Esophagus mucosa (tissue), 1 donor: Measurements from ENCODE around the gene JDP2. TPM values are rescaled to one million over a fixed set of nuclear protein-coding genes. Genes with fewer than 3 reads are reported as not detected.
A peak's percentile ranks its signal among the peaks of the same experiment; 100 is the strongest.
"Not testable (repeated sequence)": the region's sequence is repeated elsewhere in the genome, so short reads cannot be mapped to it uniquely, and the experiment has no call there.

Experiments used
- ATAC-seq: fragments of 200-7000 bp; cut with Tn5 transposase; one replicate; pipeline ENCODE4 v1.9.1; 2020
- total RNA-seq: library from RNA; stranded (reverse); gene quantifications from one replicate; pipeline ENCODE4 v1.2.4, GENCODE V29; 2023
- donor health status: DM: yes; HTN: yes; CAD: no.

The JDP2 gene, protein sequence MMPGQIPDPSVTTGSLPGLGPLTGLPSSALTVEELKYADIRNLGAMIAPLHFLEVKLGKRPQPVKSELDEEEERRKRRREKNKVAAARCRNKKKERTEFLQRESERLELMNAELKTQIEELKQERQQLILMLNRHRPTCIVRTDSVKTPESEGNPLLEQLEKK
- total RNA-seq, result 18.5 TPM

DNA sequence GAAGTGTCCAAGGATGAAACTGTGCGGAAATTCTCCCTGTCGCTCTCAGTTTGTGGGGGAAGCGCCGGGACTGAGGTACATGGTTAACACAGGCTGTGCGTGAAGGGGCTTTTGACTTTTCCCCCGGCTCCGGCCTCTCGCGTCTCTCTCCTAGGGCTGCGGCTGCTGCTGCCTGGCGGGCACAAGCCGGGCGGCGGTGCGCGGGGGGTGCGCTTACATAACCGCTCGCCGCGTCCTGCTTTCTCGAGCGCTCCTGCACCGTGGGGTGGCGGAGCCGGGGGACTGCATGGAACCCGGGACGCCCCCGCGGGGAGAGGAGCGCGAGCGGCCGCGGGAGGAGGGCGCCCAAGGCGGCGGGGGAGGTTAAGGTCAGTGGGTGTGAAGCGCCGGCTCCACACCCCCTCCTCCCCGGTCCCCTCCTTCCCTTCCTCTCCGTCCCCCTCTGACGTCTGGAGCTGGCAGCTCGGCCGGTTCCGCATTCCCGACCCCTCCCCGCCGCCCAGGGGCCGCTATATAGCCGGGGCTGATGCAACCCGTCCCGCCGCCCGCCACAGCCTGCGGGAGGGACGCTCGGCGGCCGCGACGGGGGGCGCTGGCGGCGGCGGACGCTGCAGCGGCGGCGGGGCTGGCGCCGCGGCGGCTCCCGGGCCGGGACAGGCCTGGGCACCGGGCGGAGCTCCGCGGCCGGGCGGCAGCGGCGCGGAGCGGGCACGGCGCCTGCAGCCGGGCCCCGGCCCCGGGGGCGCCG is at the start of gene JDP2:
JDP2 (plus strand) TSS at position 541 of the 748 bp plus-strand sequence. CDS start 9,899 bp downstream, outside the sequence.
- ATAC-seq, result peak; percentile 83

DNA sequence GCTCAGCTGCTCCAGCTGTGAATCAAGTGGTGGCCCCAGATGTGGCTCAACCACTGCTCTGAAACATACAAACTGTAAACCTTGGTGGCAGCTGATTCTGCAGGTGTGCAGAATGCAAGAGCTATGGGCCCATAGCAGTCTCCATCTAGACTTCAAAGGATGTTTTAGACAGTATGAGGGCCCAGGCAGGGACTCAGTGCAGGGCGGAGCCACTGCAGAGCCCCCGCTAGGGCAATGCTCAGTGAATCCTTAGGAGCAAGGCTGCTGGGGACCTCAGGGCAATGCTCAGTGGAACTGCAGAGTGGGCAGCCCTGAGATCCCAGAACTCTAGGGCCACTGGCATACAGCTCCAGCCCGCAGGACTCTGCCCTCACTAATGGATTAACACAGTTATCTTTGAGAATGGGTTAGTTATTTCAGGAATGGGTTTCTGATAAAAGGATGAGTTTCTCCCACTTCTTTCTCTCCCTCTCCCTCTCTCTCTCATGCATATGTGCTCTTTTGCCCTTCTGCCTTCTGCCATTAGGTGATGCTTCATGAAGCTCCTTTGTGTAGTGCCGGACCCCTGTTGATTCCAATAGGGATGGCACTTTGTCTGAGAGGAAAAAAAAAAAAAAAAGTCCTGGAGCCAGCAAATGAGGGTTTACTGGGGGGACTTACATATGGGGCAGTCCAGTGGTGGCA is 48.4 kb upstream of the JDP2 start:
- ATAC-seq, result no peak

DNA sequence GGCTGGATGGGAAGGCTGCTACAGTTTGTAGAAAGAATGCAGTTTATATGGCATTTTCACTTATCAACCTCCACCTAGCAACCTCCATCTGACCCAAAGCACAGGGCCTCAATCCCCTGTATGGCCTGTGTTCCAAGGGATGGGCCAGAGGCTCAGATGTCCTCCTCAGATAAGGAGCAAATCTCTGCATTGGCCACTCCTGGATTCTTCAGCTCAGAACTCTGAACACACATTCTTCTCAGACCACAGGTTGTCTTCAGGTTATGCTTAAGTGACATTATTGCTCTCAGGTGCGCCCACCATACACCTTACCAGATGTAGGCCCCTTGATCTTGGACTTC is 47.9 kb upstream of the JDP2 start:
- ATAC-seq, result no peak

DNA sequence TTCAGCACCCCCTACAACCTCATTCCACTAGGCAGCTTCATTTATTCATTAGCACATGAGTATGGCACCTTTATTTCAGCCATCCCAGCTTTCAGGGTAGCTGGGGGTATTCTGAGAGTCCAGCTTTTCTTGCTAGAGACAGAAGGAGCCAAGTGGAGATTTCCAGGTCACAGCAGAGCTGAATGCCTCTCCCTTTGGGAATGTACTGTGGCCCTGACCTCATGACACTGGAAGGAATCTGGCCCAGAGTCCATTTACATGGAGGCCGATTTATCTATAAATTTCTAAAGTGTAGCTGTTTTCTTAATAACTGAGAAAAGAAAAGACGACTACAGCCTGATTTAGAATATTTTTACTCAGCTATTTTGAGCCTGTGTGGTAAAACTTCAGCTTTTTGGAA is 47.2 kb upstream of the JDP2 start:
- no peak for ATAC-seq

DNA sequence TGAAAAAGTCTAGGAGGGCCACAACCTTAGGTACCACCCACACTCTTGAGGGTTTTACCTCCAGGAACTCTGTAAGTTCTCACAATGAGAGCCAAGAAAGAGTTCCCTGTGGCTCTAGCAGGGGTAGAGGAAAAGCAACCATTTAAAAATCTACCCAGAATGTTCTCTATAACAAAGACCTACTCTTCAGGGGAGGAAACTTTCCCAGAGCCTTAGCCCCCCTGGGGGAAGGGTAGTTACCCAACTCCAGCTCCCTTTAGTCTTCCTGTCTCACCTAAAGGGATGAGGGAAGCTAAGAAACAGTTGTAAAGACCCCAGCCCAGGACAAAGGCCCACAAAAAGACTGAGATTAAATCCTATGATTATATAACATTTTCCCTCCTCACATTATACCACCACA is 46.2 kb upstream of the JDP2 start:
- ATAC-seq, result no peak

DNA sequence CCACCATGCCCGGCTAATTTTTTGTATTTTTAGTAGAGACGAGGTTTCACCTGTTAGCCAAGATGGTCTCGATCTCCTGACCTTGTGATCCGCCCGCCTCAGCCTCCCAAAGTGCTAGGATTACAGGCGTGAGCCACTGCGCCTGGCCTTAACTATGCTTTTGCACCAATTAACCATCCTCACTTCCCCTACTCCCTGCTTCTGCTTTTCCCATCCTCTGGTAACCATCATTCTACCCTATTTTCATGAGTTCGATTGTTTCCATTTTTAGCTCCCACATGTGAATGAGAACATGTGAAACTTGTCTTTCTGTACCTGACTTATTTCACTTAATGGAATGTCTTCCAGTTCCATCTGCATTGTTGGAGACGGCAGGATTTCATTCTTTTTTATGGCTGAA is 44.6 kb upstream of the JDP2 start:
- not testable (repeated sequence) for ATAC-seq

DNA sequence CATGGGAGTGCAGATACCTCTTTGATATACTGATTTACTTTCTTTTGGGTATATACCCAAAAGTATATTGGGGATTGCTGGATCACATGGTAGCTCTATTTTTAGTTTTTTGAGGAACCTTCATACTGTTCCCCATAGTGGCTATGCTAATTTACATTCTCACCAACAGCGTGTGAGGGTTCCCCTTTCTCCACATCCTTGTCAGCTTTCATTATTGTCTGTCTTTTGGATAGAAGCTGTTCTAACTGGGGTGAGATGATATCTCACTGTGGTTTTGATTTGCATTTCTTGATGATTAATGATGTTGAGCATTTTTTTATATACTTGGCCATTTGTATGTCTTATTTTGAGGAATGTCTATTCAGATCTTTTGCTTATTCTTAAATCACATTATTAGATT is 44.1 kb upstream of the JDP2 start:
- ATAC-seq, result no peak

DNA sequence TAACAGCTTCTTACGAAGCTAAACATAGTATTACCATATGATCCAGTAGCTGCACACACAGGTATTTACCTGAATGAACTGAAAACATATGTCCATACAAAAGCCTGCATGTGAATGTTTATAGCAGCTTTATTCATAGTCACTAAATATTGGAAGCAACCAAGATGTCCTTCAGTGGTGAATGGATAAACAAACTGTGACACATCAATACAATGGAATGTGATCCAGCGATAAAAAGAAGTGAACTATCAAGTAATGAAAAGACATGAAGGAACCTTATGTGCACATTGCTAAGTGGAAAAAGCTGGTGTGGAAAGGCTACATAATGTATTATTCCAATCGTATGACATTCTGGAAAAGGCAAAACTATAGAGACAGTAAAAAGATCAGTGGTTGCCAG is 38.1 kb upstream of the JDP2 start:
- ATAC-seq, result no peak

DNA sequence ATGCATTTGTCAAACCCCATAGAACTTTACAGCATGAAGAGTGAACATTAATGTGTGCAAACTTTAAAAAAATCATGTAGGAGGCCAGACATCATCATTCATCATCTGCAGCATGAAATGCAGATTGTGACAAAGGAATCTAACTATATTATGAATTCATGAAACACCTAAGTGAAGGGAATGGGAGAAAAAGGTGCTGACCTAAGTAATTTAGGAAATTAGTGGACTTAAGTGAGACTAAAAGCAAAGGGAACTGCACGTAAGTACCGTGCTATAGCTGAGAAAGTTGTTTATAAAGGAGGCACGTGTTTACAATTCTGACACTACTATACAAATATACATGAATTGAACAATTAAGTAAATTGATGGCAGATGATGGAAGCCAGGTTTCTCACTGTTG is 37.6 kb upstream of the JDP2 start:
- no peak for ATAC-seq

DNA sequence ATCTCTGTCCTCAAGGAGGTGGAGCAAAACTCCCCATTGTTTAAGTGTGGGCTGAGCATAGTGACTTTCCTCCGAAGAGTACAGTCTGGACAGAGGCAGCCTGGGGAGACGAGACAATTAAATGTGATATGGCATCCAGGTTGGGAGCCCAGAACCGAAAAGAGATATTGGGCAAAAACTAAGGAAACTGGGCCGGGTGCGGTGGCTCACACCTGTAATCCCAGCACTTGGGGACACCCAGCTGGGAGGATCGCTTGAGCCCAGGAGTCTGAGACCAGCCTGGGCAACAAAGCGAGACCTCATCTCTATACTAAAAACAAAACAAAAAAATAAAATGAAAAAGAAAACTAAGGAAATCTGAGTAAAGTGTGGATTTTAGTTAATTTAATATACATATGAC is 35.9 kb upstream of the JDP2 start:
- no peak for ATAC-seq

DNA sequence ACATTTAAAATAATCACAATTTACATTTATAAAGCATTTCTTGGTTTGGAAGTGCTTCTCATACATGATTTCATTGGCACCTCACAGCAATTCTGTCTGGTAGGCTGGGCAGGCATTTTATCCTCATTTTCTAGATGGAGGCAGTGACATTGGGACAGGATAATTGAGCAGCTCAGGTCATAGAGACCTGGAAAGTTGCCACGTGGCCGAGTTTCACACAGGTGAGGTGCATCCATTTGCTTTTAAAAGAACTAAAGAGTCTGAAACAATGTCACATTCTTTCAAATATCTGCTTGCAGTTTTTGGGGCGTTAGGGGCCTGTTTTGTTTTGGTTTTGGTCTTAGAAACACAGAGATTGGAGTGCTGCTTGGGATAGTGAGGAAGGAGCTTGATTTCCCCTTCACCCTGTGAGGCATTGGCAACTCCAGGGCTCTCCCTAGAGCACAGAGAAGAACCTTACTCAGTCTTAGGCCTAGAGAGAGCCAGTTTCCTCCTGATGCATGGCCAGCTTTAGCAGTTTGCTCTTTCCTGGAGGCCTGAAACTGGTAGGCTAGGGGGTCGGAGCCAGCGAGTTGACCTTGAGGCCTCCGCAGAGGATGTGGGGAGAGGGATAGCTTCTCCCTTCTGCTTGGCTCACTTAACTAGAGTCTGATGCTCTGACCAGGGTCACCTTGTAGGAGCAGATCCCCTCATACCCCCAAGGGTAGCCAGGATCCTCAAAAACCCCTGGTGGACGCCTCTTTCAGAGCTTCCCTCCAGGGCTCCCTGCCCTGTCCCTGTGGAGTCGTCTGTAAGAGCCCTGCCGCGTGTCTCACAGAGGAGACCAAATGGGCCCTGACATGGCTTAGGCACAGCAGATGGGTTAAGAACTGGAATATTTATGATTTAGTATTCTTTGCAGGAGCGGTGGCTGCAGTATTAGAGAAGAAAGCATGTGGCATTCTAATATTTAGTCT is 34.9 kb upstream of the JDP2 start:
- no peak for ATAC-seq

DNA sequence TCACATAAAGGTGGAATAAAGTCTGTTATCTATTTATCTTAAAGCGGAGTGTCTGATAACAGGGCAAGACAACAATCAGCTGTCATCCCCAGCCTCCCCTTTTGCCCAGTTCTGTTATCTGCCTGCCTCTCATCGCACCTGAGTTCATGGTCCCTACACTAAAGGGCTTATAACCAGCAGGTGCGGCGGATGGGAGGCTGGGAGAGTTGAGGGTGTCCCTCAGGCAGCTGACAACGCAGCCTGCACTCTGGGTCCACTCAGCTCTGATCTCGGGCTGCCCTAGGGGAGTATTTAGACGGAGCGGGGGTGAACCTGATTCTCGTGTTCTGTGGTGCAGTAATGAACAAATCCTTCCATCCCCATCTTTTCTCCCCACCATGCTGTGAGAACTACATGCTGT is 34.0 kb upstream of the JDP2 start:
- no peak for ATAC-seq

DNA sequence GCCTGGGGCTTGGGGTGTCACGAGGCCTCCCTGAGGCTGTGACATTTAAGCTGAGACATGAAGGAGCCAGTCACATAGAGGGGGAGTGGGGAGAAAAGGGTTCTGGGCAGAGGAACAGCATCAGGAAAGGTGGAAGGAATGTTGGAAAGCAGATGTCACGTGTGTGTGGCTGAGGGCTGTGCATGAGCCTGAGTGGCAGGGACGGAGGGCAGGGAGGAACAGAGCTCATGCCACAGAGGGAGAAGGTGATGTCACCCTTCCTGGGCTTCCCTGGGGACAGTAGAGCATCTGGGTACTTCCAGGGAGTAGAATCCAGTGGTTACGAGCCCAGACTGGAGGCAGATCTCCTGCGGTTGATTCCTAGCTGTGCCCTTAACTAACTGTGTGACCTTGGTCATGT is 32.0 kb upstream of the JDP2 start:
- no peak for ATAC-seq

DNA sequence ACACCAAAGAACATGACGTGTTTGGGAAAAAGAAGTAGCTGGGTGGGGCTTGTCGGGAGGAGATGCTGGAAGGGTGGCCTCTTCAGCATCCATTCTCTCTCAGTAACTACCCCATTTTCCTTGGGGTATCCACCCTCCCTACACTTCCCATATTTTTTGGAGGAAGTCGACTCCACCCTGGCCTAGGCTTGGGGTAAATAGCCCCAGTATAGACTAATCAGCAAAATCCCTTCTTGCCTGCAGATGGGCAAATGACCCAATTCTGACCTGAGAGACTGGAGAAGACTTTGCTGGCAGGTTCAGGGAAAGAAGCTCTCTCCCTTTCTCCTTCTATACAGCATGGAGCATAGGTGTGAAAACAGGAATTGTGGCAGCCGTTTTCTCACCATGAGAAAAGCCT is 28.5 kb upstream of the JDP2 start:
- ATAC-seq, result no peak

DNA sequence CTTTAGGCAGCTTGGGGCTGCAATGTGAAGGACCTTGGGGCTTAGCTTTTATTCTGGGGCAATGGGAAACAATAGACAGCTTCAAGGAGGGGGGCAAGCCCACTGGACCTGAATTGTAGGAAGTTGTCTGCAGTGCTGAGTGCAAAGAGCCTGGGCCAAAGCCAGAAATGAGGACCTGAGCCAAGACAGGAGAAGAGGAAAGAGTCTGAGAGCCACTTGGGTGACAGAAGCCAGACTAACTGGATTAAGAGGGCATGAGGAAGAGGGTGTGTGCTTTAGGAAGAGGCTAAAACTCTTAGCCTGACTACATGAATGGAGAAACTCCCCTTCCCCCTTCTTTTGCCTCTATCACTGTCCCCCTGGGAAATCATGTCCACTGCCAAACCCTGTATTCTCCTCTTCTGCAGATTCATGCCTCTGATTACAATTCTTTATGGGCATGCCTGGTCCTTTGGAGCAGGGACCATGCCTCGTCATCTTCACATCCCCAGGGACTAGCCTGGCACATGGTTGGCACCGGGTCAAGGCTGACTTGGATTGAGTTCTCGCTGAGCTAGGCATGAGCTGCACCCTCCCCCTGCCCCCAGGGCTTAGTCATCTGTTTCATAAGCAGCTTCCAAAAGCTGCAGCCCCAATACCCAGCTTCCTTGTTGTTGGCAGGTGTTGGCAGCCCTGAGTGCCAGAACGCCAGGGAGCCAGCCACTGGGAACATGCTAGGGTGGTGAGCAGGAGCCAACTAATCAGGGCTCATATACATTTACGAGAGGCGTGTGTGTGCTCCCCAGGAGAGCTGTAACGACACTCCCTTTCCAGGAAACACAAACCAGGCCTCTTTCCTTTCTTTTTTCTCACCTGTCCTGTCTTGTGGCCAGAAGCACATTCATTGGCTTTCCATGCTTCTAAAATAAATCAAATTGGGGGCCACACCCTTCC is 27.7 kb upstream of the JDP2 start:
- peak; percentile 97 for ATAC-seq

DNA sequence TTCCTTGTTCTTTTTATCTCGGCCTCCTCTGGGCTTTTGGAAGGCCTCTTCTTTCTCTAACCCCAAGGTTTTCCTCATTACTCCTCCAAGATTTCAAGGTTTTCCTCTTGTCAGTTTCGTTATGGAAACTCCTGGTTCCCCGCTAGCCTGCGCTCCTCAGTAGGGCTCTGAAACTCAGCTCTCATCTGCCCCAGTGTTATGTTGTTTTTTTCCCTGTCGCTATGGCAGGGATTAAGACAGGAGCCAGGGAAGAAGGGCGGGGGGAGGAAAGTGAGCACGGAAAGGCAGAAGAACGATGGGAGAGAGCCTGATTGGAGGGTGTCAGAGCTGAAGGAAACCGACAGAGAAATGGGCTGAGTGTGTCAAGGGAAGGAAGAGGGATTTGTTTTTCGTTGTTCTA is 26.5 kb upstream of the JDP2 start:
- ATAC-seq, result no peak

DNA sequence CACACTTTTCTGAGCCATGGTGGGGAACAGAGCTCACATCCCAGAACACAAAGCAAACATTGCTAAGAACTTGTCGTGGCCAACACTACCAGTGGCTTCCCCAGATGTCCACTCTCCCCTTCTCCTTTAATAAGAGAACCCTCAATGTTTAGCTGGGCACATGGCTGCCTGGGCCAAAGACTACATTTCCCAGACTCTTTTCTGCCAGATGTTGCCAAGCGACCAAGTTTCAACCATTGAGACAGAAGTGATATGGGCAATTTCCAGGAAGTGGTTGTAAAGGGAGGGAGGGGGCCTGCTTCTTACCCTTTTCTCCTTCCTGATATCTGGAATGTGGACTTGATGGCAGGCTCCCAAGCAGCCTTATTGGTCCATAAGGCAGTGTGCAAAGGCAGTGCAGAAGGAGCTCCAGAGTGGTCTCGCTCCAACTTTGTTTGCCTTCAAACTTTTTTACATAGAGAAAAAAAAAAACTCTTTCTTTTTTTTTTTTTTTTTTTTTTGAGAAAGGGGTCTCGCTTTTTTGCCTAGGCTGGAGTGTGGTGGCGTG is 24.9 kb upstream of the JDP2 start:
- no peak for ATAC-seq

DNA sequence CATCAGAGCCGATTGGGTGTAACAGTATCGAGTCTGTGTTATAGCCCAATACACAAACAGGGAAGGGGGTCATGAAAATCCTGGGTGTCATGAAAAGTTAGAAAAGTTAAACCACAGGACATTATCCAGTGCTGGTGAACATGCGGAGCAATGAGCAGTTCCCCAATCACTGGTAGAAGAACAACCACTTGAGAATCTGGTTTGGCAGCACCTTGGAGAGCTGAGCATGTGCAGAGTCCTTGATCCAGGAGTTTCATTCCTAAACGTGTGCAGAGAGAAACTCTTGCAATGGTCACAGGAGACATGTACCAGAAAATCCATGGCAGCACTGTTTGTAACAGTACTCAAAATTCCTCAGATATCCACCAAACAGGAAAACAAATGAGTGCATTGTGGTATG is 23.0 kb upstream of the JDP2 start:
- no peak for ATAC-seq

DNA sequence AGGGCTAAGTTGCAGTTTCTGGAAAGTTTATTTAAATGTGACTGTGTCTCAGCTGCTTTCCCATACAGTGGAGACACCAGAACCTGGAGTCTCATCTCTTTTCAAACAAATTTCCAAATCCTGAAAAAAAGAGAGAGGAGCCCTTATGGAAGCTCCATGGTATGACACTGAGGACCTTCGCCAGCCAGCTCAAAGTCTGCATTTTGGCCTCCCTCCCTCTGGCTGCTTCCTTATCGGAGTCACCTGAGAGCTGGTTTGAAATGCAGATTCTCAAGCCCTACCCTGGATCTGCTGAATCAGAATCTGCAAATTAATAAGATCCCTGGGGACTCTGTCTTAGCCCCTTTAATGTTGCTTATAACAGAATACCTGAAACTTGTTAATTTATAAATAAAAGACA is 21.7 kb upstream of the JDP2 start:
- ATAC-seq, result no peak

DNA sequence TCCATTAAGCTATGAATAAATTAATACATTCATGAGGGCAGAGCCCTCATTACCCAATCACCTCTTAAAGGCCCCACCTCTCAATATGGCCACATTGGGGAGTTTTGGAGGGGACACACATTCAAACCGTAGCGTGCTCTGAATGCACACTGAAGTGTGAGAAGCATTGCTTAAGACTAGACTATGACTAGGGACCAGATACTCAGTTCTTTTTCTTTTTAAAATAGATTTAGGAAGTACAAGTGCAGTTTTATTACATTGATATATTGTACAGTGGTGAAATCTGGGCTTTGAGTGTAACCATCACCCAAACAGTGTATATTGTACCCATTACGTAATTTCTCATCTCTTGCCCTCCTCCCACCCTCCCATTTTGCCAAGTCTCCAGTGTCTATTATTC is 21.0 kb upstream of the JDP2 start:
- no peak for ATAC-seq
